Activated naive CD8-positive, alpha-beta T cell treated with anti-CD3 and anti-CD28 coated beads, Interleukin-2, amount 10 ng/mL, durations not matched to agents 7 days and 5 days (primary cell): Measurements from ENCODE around the gene SLC27A2. TPM values are rescaled to one million over a fixed set of nuclear protein-coding genes. Genes with fewer than 3 reads are reported as not detected.
"Not testable (repeated sequence)": the region's sequence is repeated elsewhere in the genome, so short reads cannot be mapped to it uniquely, and the experiment has no call there.

Source experiments
- ATAC-seq: fragments of 150-1000 bp; cut with Tn5 transposase; one replicate; pipeline ENCODE4 v1.10.0; 2021; ENCODE audit warnings: low read depth, moderate library complexity
- POLR2A ChIA-PET: fragments of 350-600 bp; sonication (Branson Sonifier 250); formaldehyde crosslinking; loops from one replicate; lab custom pipeline; 2021; ENCODE audit warnings: antibody characterized with exemption; lab: Charles Lee
- DNase-seq: peaks from one replicate; pipeline ENCODE4 v3.0.0; 2021
- H3K27ac Mint-ChIP-seq: one replicate; pipeline ENCODE4 v1.8.0; 2022; ENCODE audit warnings: mild to moderate bottlenecking, mixed read lengths
- H3K27me3 Mint-ChIP-seq: one replicate; pipeline ENCODE4 v1.8.0; 2022; ENCODE audit warnings: mild to moderate bottlenecking, moderate library complexity, mixed read lengths
- H3K36me3 Mint-ChIP-seq: one replicate; pipeline ENCODE4 v1.8.0; 2021; ENCODE audit warnings: mild to moderate bottlenecking, mixed read lengths
- H3K4me1 Mint-ChIP-seq: one replicate; pipeline ENCODE4 v1.8.0; 2021; ENCODE audit warnings: mixed read lengths
- H3K4me3 Mint-ChIP-seq: one replicate; pipeline ENCODE4 v1.8.0; 2022; ENCODE audit warnings: mild to moderate bottlenecking, moderate library complexity, mixed read lengths
- H3K9me3 Mint-ChIP-seq: one replicate; pipeline ENCODE4 v1.8.0; 2021; ENCODE audit warnings: mixed read lengths
- total RNA-seq, 2 experiments: library from RNA; stranded (reverse); gene quantifications; one replicate each; pipeline ENCODE4 v1.2.3, GENCODE V29; 2021

Gene SLC27A2
- total RNA-seq, 2 experiments from 2014 or later, result 8.8 to 9.6 TPM

DNA sequence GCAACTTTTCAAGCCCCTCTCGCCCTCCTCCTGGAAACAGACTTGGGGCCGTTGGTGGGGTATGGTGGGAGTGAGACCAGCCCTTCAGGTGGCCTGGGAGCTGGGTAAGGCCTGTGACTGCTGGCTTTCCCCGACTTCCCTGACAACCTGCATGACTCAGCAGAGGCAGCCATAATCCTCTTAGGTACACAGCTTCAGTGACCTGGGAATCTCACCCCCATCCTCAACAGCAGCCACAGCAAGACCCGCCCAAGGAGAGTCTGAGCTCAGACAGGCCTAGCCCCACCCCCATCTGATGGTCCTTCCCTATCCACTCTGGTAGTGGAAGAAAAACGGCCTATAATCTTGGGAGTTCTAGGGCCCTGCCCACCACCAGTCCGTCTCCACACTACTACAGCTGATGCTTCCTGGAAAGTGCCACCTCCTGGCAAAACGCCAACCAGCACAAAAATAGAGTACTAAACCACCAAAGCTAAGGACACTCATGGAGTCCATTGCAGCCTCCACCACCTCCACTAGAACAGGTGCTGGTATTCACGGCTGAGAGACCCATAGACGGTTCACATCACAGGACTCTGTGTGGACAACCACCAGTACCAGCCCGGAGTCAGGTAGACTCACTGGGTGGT, 13.1 kb upstream of the SLC27A2 start:
- Mint-ChIP-seq H3K36me3 (peaks cover 8% of the 10 kb centered on the region), H3K4me1 (peaks cover 2% of the 10 kb centered on the region), H3K27ac (no peak overlapping the region), H3K4me3 (no peak overlapping the region), H3K9me3 (peaks cover 6% of the 10 kb centered on the region), H3K27me3 (peaks cover 25% of the 10 kb centered on the region)
- POLR2A ChIA-PET, result no interaction called here
- no peak for ATAC-seq
- DNase-seq, result no peak

DNA sequence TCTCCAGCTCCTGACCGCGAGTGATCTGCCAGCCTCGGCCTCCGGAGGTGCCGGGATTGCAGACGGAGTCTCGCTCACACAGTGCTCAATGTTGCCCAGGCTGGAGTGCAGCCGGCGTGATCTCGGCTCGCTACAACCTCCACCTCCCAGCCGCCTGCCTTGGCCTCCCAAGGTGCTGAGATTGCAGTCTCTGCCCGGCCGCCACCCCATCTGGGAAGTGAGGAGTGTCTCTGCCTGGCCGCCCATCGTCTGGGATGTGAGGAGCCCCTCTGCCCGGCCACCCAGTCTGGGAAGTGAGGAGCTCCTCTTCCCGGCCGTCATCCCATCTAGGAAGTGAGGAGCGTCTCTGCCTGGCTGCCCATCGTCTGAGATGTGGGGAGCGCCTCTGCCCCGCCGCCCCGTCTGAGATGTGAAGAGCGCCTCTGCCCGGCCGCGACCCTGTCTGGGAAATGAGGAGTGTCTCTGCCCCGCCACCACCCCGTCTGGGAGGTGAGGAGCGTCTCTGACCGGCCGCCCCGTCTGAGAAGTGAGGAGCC, 9.6 kb upstream of the SLC27A2 start:
- peaks cover 30% of the 10 kb centered on the region for H3K27me3 Mint-ChIP-seq
- DNase-seq, H3K9me3 Mint-ChIP-seq, H3K4me1 Mint-ChIP-seq, H3K36me3 Mint-ChIP-seq, ATAC-seq, H3K4me3 Mint-ChIP-seq, H3K27ac Mint-ChIP-seq, POLR2A ChIA-PET: not testable (repeated sequence)

DNA sequence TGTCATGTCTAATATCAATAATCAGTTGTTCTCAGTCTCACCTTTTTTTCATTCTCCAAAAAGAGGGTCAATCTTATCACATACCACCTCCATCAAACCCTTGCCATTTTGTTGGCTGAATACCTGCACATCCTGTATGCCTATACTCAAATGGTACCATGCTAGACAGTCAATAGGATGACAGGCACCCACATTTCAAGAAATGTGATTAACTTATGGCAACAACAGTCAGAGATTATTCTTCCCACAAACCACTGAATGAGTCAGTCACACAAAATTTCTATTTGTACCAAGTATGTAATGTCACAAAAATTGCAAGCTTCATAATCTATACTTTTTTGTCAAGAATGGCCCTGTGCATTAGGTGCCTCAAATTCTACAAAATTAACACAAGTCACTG, 5.1 kb upstream of the SLC27A2 start:
- Mint-ChIP-seq H3K4me3 (no peak overlapping the region), H3K4me1 (peaks cover 13% of the 10 kb centered on the region), H3K27me3 (peaks cover 18% of the 10 kb centered on the region), H3K36me3 (peaks cover under 1% of the 10 kb centered on the region), H3K27ac (no peak overlapping the region), H3K9me3 (peaks cover 3% of the 10 kb centered on the region)
- ATAC-seq, result no peak
- POLR2A ChIA-PET, result no interaction called here
- no peak for DNase-seq

DNA sequence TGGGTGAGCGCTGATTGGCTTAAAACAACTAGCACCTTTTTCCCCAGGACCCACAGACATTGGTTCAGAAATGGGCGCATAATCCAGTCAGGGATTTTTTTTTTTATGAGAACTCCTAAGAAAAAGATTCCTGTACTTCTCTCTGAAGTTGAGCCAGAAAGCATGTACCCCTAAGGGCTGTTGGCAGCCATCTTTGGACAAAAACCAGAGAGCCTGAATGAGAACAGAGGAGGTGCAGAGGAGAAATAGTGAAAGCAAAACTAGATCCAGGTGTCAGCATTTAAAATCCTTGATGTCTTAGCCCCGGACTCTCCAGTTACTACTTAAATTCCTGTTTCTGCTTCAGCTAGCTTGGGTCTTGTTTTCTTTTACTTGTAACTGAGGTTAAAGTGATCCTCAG, 1.9 kb upstream of the SLC27A2 start:
- Mint-ChIP-seq H3K27ac (no peak overlapping the region), H3K27me3 (peaks cover 6% of the 10 kb centered on the region), H3K4me3 (no peak overlapping the region), H3K4me1 (peaks cover 24% of the 10 kb centered on the region), H3K9me3 (peaks cover 2% of the 10 kb centered on the region), H3K36me3 (no peaks in the 10 kb centered on the region)
- POLR2A ChIA-PET, result interaction anchor here (0.6 kb wide), 1 partner anchor 116 kb away, joined by 3 read pairs; no protein-coding TSS in a partner anchor
- no peak for ATAC-seq
- DNase-seq, result no peak

DNA sequence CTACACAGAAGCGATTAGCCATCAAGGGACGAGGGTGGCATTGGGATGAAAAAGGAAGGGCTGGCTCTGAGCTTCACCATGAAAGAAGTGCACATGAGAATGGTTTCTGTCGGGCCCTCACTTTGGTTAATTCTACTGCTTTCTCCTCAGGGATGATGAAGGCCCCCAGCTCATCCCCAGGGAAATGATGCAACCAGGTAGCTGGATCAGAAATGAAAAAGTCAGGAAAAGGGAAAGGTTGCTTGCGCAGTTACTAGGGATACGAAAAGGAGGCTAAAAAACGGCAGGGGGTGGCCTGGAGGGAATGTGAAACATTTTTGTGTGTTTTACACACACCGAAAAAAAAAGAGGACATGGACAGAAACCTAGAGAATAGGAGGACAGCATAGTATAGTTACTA, 1.4 kb upstream of the SLC27A2 start:
- no peaks in the 10 kb centered on the region for H3K9me3 Mint-ChIP-seq
- peak overlapping the region; percentile 50 for H3K27ac Mint-ChIP-seq
- POLR2A ChIA-PET, result interaction anchor here (0.6 kb wide), 1 partner anchor 115 kb away, joined by 3 read pairs; no protein-coding TSS in a partner anchor
- H3K36me3 Mint-ChIP-seq, result no peaks in the 10 kb centered on the region
- ATAC-seq (no peak), DNase-seq (no peak)
- H3K4me1 Mint-ChIP-seq, result peaks cover 24% of the 10 kb centered on the region
- no peak overlapping the region for H3K4me3 Mint-ChIP-seq
- H3K27me3 Mint-ChIP-seq, result peaks cover 3% of the 10 kb centered on the region

DNA sequence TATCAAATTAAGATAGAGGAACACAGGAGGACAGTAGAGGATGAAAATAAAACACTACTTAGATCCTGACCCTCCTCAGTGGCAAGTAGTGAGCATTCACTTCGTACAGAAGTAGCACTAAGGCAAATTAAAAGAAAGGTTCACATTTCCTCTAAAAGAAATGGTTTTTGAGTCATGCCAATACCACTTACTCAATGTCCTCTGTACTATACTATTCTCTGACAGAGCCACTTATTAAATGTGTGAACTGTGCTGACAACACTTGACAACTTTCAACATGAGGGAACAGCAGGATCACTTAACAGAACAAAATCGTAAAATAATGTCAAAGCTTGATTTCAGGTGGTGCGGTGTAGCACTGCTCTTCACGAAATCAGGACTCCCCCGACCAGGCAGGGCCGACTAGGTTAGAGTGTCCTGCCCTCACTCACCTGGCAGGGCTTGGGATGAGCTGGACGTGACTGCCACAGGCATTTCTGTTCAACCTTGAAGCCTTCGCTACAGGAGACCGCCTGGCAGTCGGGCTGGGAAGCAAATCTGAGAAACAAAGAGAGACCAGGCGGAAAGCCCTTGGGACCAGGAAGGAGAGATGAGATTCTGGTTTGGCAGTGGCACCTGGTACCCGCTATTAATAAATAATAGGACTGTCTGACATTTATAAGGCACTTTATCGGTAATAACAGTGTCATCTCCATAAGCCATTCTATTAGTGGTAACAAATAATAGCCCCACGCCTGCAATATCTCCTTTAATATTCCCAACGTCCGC, 611 bp upstream of the SLC27A2 start:
- no peak for ATAC-seq
- peaks cover 24% of the 10 kb centered on the region for H3K4me1 Mint-ChIP-seq
- H3K4me3 Mint-ChIP-seq, result peak overlapping the region; percentile 94
- H3K36me3 Mint-ChIP-seq, result peaks cover under 1% of the 10 kb centered on the region
- H3K9me3 Mint-ChIP-seq, result no peaks in the 10 kb centered on the region
- H3K27ac Mint-ChIP-seq, result peak overlapping the region; percentile 1
- H3K27me3 Mint-ChIP-seq, result peaks cover 3% of the 10 kb centered on the region
- no peak for DNase-seq
- POLR2A ChIA-PET, result interaction anchor here (1.2 to 2.3 kb wide), 4 partner anchors 51 to 172 kb away, joined by 4 to 11 read pairs (median 5); no protein-coding TSS in a partner anchor

DNA sequence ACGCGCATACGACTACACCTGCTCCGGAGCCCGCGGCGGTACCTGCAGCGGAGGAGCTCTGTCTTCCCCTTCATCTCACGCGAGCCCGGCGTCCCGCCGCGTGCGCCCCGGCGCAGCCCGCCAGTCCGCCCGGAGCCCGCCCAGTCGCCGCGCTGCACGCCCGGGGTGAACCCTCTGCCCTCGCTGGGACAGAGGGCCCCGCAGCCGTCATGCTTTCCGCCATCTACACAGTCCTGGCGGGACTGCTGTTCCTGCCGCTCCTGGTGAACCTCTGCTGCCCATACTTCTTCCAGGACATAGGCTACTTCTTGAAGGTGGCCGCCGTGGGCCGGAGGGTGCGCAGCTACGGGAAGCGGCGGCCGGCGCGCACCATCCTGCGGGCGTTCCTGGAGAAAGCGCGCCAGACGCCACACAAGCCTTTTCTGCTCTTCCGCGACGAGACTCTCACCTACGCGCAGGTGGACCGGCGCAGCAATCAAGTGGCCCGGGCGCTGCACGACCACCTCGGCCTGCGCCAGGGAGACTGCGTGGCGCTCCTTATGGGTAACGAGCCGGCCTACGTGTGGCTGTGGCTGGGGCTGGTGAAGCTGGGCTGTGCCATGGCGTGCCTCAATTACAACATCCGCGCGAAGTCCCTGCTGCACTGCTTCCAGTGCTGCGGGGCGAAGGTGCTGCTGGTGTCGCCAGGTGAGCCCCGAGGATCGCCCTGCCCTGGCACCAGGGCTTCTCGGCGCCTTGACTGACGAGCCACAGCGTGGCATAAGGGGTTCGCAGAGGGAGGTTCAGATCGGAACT, 420 bp downstream of the SLC27A2 start:
- Mint-ChIP-seq H3K4me1 (peaks cover 18% of the 10 kb centered on the region), H3K27ac (peak overlapping the region; percentile 89), H3K27me3 (peaks cover 3% of the 10 kb centered on the region), H3K36me3 (peaks cover 8% of the 10 kb centered on the region), H3K4me3 (peak overlapping the region; percentile 94), H3K9me3 (no peaks in the 10 kb centered on the region)
- ATAC-seq (peak; percentile 79), DNase-seq (peak; percentile 76)
- POLR2A ChIA-PET, result interaction anchor here (0.8 to 2.3 kb wide), 8 partner anchors 13 to 1027 kb away, joined by 3 to 11 read pairs (median 4); partner anchors contain the start of gene COPS2

DNA sequence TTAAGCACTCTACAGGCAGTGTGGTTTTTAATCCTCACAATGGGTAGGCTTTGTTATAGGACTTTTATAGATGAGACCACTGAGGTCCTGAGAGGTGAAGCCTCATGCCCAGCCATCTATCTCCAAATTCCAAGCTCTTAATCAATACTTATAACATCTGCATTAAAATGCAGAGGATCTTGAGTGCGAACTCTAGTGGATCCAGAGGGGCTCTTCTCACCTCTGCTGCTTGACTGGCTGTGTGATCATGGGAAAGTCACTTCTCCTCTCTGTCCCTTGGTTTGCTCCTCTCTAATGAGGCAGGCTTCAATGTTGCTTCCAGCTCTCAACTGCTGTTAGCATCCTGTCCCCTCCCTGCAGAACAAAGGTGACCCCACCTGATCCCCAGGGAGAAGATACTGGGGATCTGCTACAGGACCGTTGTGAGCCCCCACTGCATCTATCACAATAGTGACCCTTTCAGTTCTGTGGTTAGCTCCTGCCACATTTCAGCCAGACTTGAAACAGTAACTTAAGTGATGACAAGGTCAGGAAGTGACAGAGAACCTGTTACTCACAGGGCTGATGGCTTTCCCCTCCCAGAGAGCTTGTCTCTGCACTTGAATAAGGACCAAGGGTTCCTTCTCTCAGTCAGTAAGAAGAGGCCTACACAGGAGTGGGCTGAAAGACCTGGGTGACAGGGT, 1.3 kb downstream of the SLC27A2 start:
- peak overlapping the region; percentile 94 for H3K4me3 Mint-ChIP-seq
- peaks cover 15% of the 10 kb centered on the region for H3K36me3 Mint-ChIP-seq
- peak overlapping the region; percentile 89 for H3K27ac Mint-ChIP-seq
- peaks cover 19% of the 10 kb centered on the region for H3K4me1 Mint-ChIP-seq
- ATAC-seq (peak; percentile 24), DNase-seq (peak; percentile 48)
- no peaks in the 10 kb centered on the region for H3K9me3 Mint-ChIP-seq
- POLR2A ChIA-PET, result interaction anchor here (0.8 to 2.3 kb wide), 9 partner anchors 12 to 1028 kb away, joined by 3 to 11 read pairs (median 4); partner anchors contain the start of genes COPS2 and GABPB1
- peaks cover 3% of the 10 kb centered on the region for H3K27me3 Mint-ChIP-seq

DNA sequence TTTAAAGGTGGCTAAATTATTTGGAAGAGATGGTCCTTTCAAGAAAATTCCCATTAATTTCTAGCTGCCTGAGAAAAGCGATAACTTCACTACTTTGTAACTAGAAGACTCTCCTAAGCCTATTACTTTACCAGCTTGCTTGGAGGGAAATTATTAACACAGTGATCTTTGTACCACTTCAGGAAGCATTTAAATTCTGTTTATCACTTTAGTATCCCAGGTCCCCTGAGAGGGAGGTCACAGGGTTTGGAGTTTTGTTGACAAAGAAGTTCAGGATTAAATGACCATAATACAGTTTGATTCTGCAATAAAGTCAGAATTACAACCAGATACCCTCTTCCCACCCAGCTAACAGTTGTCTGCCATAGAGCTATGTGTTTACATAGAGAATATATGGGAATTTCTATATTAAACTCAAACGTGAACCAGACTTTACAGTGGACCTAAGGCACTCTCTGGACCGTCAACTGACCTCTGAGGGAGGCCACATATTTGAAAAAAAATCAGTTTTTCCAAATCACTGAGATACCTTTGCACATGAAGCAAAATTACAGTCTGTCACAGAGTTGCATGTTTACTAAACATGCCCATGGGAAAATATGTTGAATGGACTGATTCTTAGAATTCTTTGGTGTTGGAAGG, 3.0 kb downstream of the SLC27A2 start:
- POLR2A ChIA-PET, result interaction anchor here (0.6 kb wide), 1 partner anchor 93 kb away, joined by 6 read pairs; no protein-coding TSS in a partner anchor
- Mint-ChIP-seq H3K27me3 (no peaks in the 10 kb centered on the region), H3K9me3 (no peaks in the 10 kb centered on the region), H3K4me1 (peaks cover 21% of the 10 kb centered on the region), H3K27ac (no peak overlapping the region), H3K4me3 (peak overlapping the region; percentile 2), H3K36me3 (peaks cover 25% of the 10 kb centered on the region)
- ATAC-seq (no peak), DNase-seq (no peak)

DNA sequence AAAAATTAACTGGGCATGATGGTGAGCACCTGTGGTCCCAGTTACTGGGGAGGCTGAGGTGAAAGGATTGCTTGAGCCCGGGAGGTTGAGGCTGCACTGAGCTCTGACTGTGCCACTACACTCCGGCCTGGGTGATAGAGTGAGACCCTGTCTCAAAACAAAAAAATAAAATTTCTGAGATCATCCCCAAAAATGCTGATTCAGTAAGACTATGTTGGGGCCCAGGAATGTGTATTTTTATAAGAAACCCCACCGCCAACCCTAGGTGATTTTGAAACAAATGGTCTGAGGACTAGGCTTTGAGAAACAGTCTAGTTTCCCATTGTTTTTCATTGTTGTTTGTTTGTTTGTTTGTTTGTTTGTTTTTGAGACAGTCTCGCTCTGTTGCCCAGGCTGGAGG, 4.1 kb downstream of the SLC27A2 start:
- no peak for DNase-seq
- Mint-ChIP-seq H3K27ac (no peak overlapping the region), H3K27me3 (no peaks in the 10 kb centered on the region), H3K4me1 (peaks cover 17% of the 10 kb centered on the region), H3K36me3 (peaks cover 28% of the 10 kb centered on the region), H3K9me3 (no peaks in the 10 kb centered on the region), H3K4me3 (no peak overlapping the region)
- ATAC-seq, result no peak
- POLR2A ChIA-PET, result interaction anchor here (1.0 kb wide), 1 partner anchor 74 kb away, joined by 3 read pairs; no protein-coding TSS in a partner anchor

DNA sequence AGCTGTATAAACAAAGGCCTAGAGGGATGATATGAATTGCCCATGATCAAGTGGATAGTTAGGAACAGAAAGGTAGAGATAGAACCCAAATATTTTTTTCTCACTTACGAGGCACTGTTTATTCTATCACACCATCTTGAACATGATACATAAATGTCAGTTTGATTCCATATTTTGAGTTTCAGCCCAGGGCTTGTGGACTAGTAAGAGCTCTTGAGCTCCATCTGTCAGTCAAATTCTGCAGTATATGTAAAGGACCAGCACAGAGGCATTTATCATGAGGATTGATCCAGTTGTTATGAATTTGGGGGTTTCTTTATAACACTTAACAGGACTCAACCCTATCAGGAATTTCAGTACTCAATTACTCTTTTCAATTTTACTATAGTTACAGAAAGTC, 4.8 kb downstream of the SLC27A2 start:
- Mint-ChIP-seq H3K36me3 (peaks cover 28% of the 10 kb centered on the region), H3K9me3 (no peaks in the 10 kb centered on the region), H3K27me3 (no peaks in the 10 kb centered on the region), H3K27ac (no peak overlapping the region), H3K4me3 (no peak overlapping the region), H3K4me1 (peaks cover 14% of the 10 kb centered on the region)
- no peak for ATAC-seq
- no peak for DNase-seq
- POLR2A ChIA-PET, result no interaction called here

DNA sequence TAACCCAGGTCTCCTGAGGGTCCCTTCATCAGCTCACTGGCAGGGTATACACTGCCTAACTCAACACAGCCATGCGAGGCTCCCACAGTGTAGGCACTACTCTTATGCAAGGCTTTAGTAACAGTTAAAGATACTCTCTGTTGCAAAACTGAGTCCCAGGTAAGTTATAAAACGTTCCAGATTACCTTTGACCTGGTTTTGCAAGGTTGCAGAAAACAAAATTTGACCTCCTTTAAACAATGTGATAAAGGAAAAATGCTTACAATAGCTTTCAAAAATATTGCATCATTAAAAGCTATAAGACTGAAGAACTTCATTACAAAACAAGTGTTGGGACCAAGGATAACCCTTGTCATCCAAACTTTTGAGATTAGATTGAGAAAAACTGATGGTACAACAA, 5.5 kb downstream of the SLC27A2 start:
- Mint-ChIP-seq H3K9me3 (no peaks in the 10 kb centered on the region), H3K36me3 (peaks cover 31% of the 10 kb centered on the region), H3K27me3 (no peaks in the 10 kb centered on the region), H3K27ac (no peak overlapping the region), H3K4me3 (no peak overlapping the region), H3K4me1 (peaks cover 14% of the 10 kb centered on the region)
- no peak for DNase-seq
- POLR2A ChIA-PET, result no interaction called here
- no peak for ATAC-seq
